Parathyroid adenoma (tissue), 2 donors: Measurements from ENCODE around the gene PTGER2.

ENCODE experiments used
- H2AFZ ChIP-seq: fragments of 300-600 bp; sonication (generic); one replicate; pipeline ENCODE4 v1.7.0; 2017; ENCODE audit warnings: antibody characterized with exemption, mild to moderate bottlenecking
- H3K27ac ChIP-seq: fragments of 300-600 bp; sonication (generic); one replicate; pipeline ENCODE4 v1.7.0; 2017
- H3K27me3 ChIP-seq: fragments of 300-600 bp; sonication (generic); one replicate; pipeline ENCODE4 v1.7.0; 2017; ENCODE audit warnings: low read length; ENCODE audit not compliant: control insufficient read depth, insufficient read depth
- H3K36me3 ChIP-seq: fragments of 300-600 bp; sonication (generic); one replicate; pipeline ENCODE4 v1.7.0; 2017; ENCODE audit warnings: low read length; ENCODE audit not compliant: control insufficient read depth, insufficient read depth
- H3K4me1 ChIP-seq: fragments of 300-600 bp; sonication (generic); one replicate; pipeline ENCODE4 v1.7.0; 2017; ENCODE audit warnings: control low read depth
- H3K4me2 ChIP-seq: fragments of 300-600 bp; sonication (generic); one replicate; pipeline ENCODE4 v1.7.0; 2017; ENCODE audit warnings: low read length
- H3K4me3 ChIP-seq: fragments of 300-600 bp; sonication (generic); one replicate; pipeline ENCODE4 v1.7.0; 2017; ENCODE audit warnings: low read depth, low read length
- H3K79me2 ChIP-seq: fragments of 300-600 bp; sonication (generic); one replicate; pipeline ENCODE4 v1.7.0; 2017; ENCODE audit warnings: control low read depth
- H3K9ac ChIP-seq: fragments of 300-600 bp; sonication (generic); one replicate; pipeline ENCODE4 v1.7.0; 2017; ENCODE audit warnings: mild to moderate bottlenecking
- H3K9me3 ChIP-seq: fragments of 300-600 bp; sonication (generic); one replicate; pipeline ENCODE4 v1.7.0; 2017; ENCODE audit warnings: low read length; ENCODE audit not compliant: control insufficient read depth
- CTCF ChIP-seq: fragments of 300-600 bp; sonication (generic); IDR thresholded peaks from one replicate; pipeline ENCODE4 v1.7.0; 2017; ENCODE audit warnings: antibody characterized with exemption, mild to moderate bottlenecking
- donor health status: primary hyperparathyroidism.

Gene PTGER2

GRCh38 chr14:52348776-52349175, 34.7 kb downstream of the PTGER2 start:
- Histone ChIP-seq H3K4me3 (no peak overlapping the region), H3K36me3 (no peaks in the 10 kb centered on the region), H3K27me3 (no peaks in the 10 kb centered on the region), H3K79me2 (no peaks in the 10 kb centered on the region), H3K9ac (no peak overlapping the region), H3K4me2 (no peak overlapping the region), H3K9me3 (no peaks in the 10 kb centered on the region), H2AFZ (no peak overlapping the region), H3K4me1 (no peaks in the 10 kb centered on the region), H3K27ac (no peak overlapping the region)
- TF ChIP-seq CTCF = no peak

GRCh38 chr14:52349731-52350130, 35.6 kb downstream of the PTGER2 start:
- no peak overlapping the region for H2AFZ ChIP-seq
- no peaks in the 10 kb centered on the region for H3K9me3 ChIP-seq
- H3K4me1 ChIP-seq = no peaks in the 10 kb centered on the region
- no peak overlapping the region for H3K27ac ChIP-seq
- H3K36me3 ChIP-seq = no peaks in the 10 kb centered on the region
- no peaks in the 10 kb centered on the region for H3K79me2 ChIP-seq
- no peak for TF ChIP-seq CTCF
- H3K4me2 ChIP-seq = no peak overlapping the region
- H3K4me3 ChIP-seq = no peak overlapping the region
- H3K27me3 ChIP-seq = no peaks in the 10 kb centered on the region
- no peak overlapping the region for H3K9ac ChIP-seq

GRCh38 chr14:52350445-52350844, 36.3 kb downstream of the PTGER2 start:
- no peaks in the 10 kb centered on the region for H3K27me3 ChIP-seq
- no peak overlapping the region for H3K27ac ChIP-seq
- no peak overlapping the region for H3K4me2 ChIP-seq
- no peak overlapping the region for H3K4me3 ChIP-seq
- H2AFZ ChIP-seq = no peak overlapping the region
- H3K9ac ChIP-seq = no peak overlapping the region
- no peaks in the 10 kb centered on the region for H3K79me2 ChIP-seq
- H3K36me3 ChIP-seq = no peaks in the 10 kb centered on the region
- H3K4me1 ChIP-seq = no peaks in the 10 kb centered on the region
- no peak for TF ChIP-seq CTCF
- no peaks in the 10 kb centered on the region for H3K9me3 ChIP-seq

GRCh38 chr14:52351233-52352060, 37.3 kb downstream of the PTGER2 start:
- no peak overlapping the region for H3K4me3 ChIP-seq
- H3K4me2 ChIP-seq = no peak overlapping the region
- H2AFZ ChIP-seq = no peak overlapping the region
- no peak overlapping the region for H3K9ac ChIP-seq
- no peaks in the 10 kb centered on the region for H3K79me2 ChIP-seq
- H3K27ac ChIP-seq = no peak overlapping the region
- H3K9me3 ChIP-seq = no peaks in the 10 kb centered on the region
- no peaks in the 10 kb centered on the region for H3K27me3 ChIP-seq
- no peak for TF ChIP-seq CTCF
- no peaks in the 10 kb centered on the region for H3K36me3 ChIP-seq
- no peaks in the 10 kb centered on the region for H3K4me1 ChIP-seq

GRCh38 chr14:52352061-52352491, 38.0 kb downstream of the PTGER2 start:
- Histone ChIP-seq H3K4me2 (no peak overlapping the region), H3K27me3 (no peaks in the 10 kb centered on the region), H3K9ac (no peak overlapping the region), H3K36me3 (no peaks in the 10 kb centered on the region), H3K27ac (no peak overlapping the region), H3K79me2 (no peaks in the 10 kb centered on the region), H3K4me1 (no peaks in the 10 kb centered on the region), H2AFZ (no peak overlapping the region), H3K4me3 (no peak overlapping the region), H3K9me3 (no peaks in the 10 kb centered on the region)
- no peak for TF ChIP-seq CTCF
